GM06990 (cell line): Measurements from ENCODE around the gene RNF220.

Experiments used
- DNase-seq: peaks from one replicate; pipeline ENCODE4 v3.0.0-alpha.2; 2011; ENCODE audit not compliant: insufficient read length; ENCODE audit errors: extremely low read depth
- H3K27me3 ChIP-seq: replicated peaks from 2 replicates; pipeline ENCODE4 v1.6.0; 2011; ENCODE audit warnings: low read length; ENCODE audit not compliant: control insufficient read depth, insufficient read depth
- H3K36me3 ChIP-seq: 2 replicates; pipeline ENCODE4 v1.5.1; 2011; ENCODE audit warnings: low read length; ENCODE audit not compliant: control insufficient read depth, insufficient read depth
- H3K4me3 ChIP-seq: replicated peaks from 2 replicates; pipeline ENCODE4 v1.5.1; 2011; ENCODE audit warnings: low read depth, mild to moderate bottlenecking, control low read depth, low read length
- TF ChIP-seq, protein P1 (sequence below): IDR thresholded peaks from 2 replicates; pipeline ENCODE4 v1.5.1; 2011; ENCODE audit warnings: low read length, control low read depth, mild to moderate bottlenecking, inconsistent platforms; ENCODE audit not compliant: insufficient read depth, poor library complexity, severe bottlenecking

Gene RNF220

GRCh38 chr1:44503625-44504024 is 98.6 kb downstream of the RNF220 start:
- TF ChIP-seq, protein P1, sequence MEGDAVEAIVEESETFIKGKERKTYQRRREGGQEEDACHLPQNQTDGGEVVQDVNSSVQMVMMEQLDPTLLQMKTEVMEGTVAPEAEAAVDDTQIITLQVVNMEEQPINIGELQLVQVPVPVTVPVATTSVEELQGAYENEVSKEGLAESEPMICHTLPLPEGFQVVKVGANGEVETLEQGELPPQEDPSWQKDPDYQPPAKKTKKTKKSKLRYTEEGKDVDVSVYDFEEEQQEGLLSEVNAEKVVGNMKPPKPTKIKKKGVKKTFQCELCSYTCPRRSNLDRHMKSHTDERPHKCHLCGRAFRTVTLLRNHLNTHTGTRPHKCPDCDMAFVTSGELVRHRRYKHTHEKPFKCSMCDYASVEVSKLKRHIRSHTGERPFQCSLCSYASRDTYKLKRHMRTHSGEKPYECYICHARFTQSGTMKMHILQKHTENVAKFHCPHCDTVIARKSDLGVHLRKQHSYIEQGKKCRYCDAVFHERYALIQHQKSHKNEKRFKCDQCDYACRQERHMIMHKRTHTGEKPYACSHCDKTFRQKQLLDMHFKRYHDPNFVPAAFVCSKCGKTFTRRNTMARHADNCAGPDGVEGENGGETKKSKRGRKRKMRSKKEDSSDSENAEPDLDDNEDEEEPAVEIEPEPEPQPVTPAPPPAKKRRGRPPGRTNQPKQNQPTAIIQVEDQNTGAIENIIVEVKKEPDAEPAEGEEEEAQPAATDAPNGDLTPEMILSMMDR: no peak
- DNase-seq: no peak
- Histone ChIP-seq H3K4me3 (no peak overlapping the region), H3K36me3 (no peaks in the 10 kb centered on the region), H3K27me3 (peaks cover 2% of the 10 kb centered on the region)

DNA sequence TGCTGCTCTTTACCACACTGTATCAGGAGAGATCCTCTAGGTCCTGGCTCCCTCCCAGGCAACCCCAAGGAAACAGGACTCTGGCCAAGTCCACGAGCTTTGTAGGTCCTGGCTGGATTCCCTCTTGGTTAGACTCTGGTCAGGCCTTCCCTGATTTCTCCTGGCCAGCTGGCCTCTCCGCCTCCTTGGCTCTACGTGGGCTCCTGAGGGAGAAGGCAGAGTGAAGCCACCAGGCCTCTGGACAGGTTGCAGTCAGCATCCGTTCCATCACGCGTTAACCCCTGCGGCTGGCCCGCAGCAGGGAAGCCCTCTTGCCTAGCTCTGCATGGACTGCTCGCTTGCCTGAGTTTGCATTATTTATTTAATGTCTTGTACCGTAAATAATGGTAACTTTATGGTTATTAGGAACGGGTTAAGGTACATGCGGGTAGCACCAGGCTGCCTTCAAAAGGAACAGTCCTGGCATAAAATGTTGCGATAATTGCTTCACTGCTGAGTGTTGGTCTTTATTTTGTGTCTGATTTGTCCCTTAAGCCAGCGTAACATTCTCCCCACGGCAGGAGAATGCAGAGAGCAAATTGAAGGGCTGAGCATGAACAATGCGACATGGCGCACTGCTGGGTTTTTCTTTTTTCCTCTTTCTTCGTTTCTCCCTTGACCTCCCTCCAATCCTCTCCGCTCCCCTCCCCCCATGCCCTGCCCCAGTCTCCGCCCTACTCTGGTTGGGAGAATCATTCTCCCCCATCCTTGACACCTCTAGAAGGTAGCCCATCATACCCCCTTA is 100.3 kb downstream of the RNF220 start:
- peaks cover 2% of the 10 kb centered on the region for H3K27me3 ChIP-seq

DNA sequence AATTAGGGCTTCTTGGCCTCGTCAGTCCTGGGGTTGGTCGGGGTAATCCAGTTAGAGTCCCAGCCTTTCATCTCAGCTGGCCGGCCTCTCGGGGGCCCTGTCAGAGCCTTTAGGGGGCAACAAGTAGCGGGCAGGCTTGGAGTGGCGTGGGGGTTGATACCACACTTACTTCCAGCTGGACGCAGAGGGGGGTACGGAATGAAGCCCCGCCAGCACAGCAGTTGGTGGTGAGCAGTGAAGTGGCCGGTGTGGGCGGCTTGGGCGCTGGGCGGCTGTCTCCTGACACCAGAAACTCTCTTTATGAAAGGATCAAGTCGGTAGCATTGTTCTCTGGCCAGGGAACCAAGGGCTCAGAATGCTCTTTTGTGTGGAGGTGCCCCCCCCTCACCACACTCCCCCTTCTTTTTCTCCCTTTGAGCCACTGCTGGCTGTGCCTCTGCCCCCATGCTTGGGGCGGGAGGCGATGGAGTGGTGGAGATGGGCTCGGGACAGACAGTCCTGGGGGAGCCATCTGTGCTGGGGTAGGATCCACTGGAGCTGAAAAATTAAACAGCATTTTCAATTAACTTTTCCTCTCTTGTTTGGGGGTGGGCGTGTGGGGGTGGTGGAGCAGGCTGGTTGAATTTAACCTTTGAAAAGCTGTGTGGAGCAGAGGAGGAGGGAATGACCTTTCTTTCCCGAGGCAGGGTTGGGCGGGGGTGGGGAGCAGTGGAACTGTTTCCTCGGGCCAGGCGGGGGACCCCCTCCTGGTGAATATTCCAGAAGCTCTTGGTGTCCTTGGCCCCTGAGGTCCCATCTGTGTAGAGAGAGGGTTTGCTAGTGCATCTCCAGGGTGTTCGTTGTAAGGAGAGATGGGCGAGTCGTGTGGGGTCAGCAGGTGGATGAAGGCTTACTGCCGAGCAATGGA is 102.7 kb downstream of the RNF220 start:
- DNase-seq: no peak
- TF ChIP-seq, protein P1: no peak
- H3K27me3 ChIP-seq: peaks cover 4% of the 10 kb centered on the region
- no peaks in the 10 kb centered on the region for H3K36me3 ChIP-seq
- no peak overlapping the region for H3K4me3 ChIP-seq

More for the DNA sequence above, 100.3 kb downstream of the RNF220 start:
- Histone ChIP-seq H3K4me3 (no peak overlapping the region), H3K36me3 (no peaks in the 10 kb centered on the region)
- DNase-seq: no peak
- TF ChIP-seq, protein P1: no peak

- H3K27me3 ChIP-seq: peaks cover 4% of the 10 kb centered on the region
- no peak overlapping the region for H3K4me3 ChIP-seq
- H3K36me3 ChIP-seq: no peaks in the 10 kb centered on the region
- DNase-seq: no peak
- TF ChIP-seq, protein P1: no peak
Measured at GRCh38 chr1:44508397-44508745, 103.3 kb downstream of the RNF220 start.

- DNase-seq: no peak
- Histone ChIP-seq H3K36me3 (no peaks in the 10 kb centered on the region), H3K4me3 (no peak overlapping the region), H3K27me3 (peaks cover 4% of the 10 kb centered on the region)
- TF ChIP-seq, protein P1: no peak
Measured at GRCh38 chr1:44511363-44511762, 106.3 kb downstream of the RNF220 start.
